CD4-positive, alpha-beta T cell treated with Interleukin-1 beta for 1 hour (primary cell): ENCODE data around the gene STIM2.

Experiments used
- DNase-seq, 2 donors: peaks; one replicate each; pipeline ENCODE4 v3.0.0-alpha.2; 2020 to 2022

Gene STIM2

GRCh38 chr4:26907731-26908599, 47.3 kb downstream of the STIM2 start:
- no peak for DNase-seq

- no peak for DNase-seq
These were observed 48.7 kb downstream of the STIM2 start for GRCh38 chr4:26909369-26909768.

- no peak for DNase-seq
These were observed 50.6 kb downstream of the STIM2 start for GRCh38 chr4:26911254-26911653.

GRCh38 chr4:26912069-26912468, 51.4 kb downstream of the STIM2 start:
- no peak for DNase-seq

- peak in 1 of 2 donors; percentile 17 for DNase-seq
These were observed 52.2 kb downstream of the STIM2 start for GRCh38 chr4:26912810-26913209.

GRCh38 chr4:26916195-26916594, 55.6 kb downstream of the STIM2 start:
- no peak for DNase-seq

- DNase-seq: no peak
These were observed 70.3 kb downstream of the STIM2 start for GRCh38 chr4:26930964-26931363.

- DNase-seq: no peak
These were observed 70.8 kb downstream of the STIM2 start for GRCh38 chr4:26931451-26931850.

- no peak for DNase-seq
These were observed 71.3 kb downstream of the STIM2 start for GRCh38 chr4:26931966-26932365.

- no peak for DNase-seq
These were observed 74.8 kb downstream of the STIM2 start for GRCh38 chr4:26935397-26935796.

GRCh38 chr4:26936284-26937065, 75.8 kb downstream of the STIM2 start:
- peak in 1 of 2 donors; percentile 8 for DNase-seq

- DNase-seq: peak in 1 of 2 donors; percentile 11
These were observed 76.5 kb downstream of the STIM2 start for GRCh38 chr4:26937139-26937538.

GRCh38 chr4:26937567-26937966, 76.9 kb downstream of the STIM2 start:
- no peak for DNase-seq

- no peak for DNase-seq
These were observed 77.9 kb downstream of the STIM2 start for GRCh38 chr4:26938516-26938915.

GRCh38 chr4:26941951-26942350, 81.3 kb downstream of the STIM2 start:
- no peak for DNase-seq

GRCh38 chr4:26942871-26943270, 82.2 kb downstream of the STIM2 start:
- no peak for DNase-seq

- no peak for DNase-seq
These were observed 82.8 kb downstream of the STIM2 start for GRCh38 chr4:26943391-26943790.

- DNase-seq: no peak
These were observed 85.2 kb downstream of the STIM2 start for GRCh38 chr4:26945794-26946193.

GRCh38 chr4:26947318-26947717, 86.7 kb downstream of the STIM2 start:
- DNase-seq: no peak

GRCh38 chr4:26950446-26950845, 89.8 kb downstream of the STIM2 start:
- no peak for DNase-seq

GRCh38 chr4:26952891-26953290, 92.2 kb downstream of the STIM2 start:
- no peak for DNase-seq

- DNase-seq: no peak
These were observed 92.7 kb downstream of the STIM2 start for GRCh38 chr4:26953366-26953765.

- DNase-seq: no peak
These were observed 93.3 kb downstream of the STIM2 start for GRCh38 chr4:26953770-26954423.

GRCh38 chr4:26955241-26955640, 94.6 kb downstream of the STIM2 start:
- DNase-seq: no peak
